Measurements from ENCODE around the gene F12. TPM values are rescaled to one million over a fixed set of nuclear protein-coding genes. Genes with fewer than 3 reads are reported as not detected.
A peak's percentile ranks its signal among the peaks of the same experiment; 100 is the strongest.

Gene F12
- polyA plus RNA-seq, 1 of the 3 experiments (the other 2 are of a cell fraction), result 4.3 TPM

- Histone ChIP-seq H3K36me3 (replicated peaks in 1 of 2; ENCODE audit: control insufficient read depth in 1 of 2, insufficient read depth in 2 of 2, low read length in 1 of 2) (no peaks in the 10 kb centered on the region), H2AFZ (ENCODE audit: low read depth) (no peak overlapping the region), H3K9me3 (no peaks in the 10 kb centered on the region), H3K27ac (ENCODE audit: low read depth in 2 of 2, low read length in 1 of 2) (no peak overlapping the region), H3K9ac (no peak overlapping the region), H3K4me2 (no peak overlapping the region; the same call in 1 of the 2 replicates), H3K4me1 (ENCODE audit: control insufficient read depth in 1 of 2, insufficient read depth in 2 of 2, low read depth in 1 of 2, low read length in 1 of 2) (peaks cover 0 to 23% of the 10 kb centered on the region in 2 experiments; a peak in 1 of 4 replicates), H4K20me1 (ENCODE audit: insufficient read depth) (no peaks in the 10 kb centered on the region), H3K9me2 (no peaks in the 10 kb centered on the region), H3F3A (replicated peaks; ENCODE audit: insufficient read depth) (peaks cover 7% of the 10 kb centered on the region), H3K79me2 (ENCODE audit: insufficient read depth) (no peaks in the 10 kb centered on the region), H3K4me3 (ENCODE audit: low read depth in 2 of 2, low read length in 1 of 2) (no peak overlapping the region), H3K27me3 (ENCODE audit: insufficient read depth) (no peaks in the 10 kb centered on the region)
- no peak for TF ChIP-seq TCF12 (IDR thresholded peaks at IDR 0.05)
- TF ChIP-seq MXI1 (IDR thresholded peaks at IDR 0.05; ENCODE audit: low read depth, low read length), result no peak
- TF ChIP-seq GATA2 (CRISPR knock-in tag; IDR thresholded peaks at IDR 0.05), result no peak
- TF ChIP-seq TAF1 (IDR thresholded peaks at IDR 0.05; ENCODE audit: borderline replicate concordance, low read depth, low read length), result no peak
- no peak for TF ChIP-seq JUND (IDR thresholded peaks at IDR 0.05)
- 86% methylated on average over 4 of the region's 12 CpGs for WGBS (ENCODE audit: low lambda C conversion rate)
- POLR2A ChIA-PET, result interaction anchor here (1.0 kb wide), 1 partner anchor 51 kb away, joined by 3 read pairs; no protein-coding TSS in a partner anchor
- DNase-seq, result no peak
- CTCF ChIA-PET, result interaction anchor here (0.6 to 5.9 kb wide), 7 partner anchors 9 to 262 kb away, joined by 3 to 58 read pairs (median 25); partner anchors contain the start of gene SLC34A1
Observed at GRCh38 chr5:177372034-177372896, 37.1 kb downstream of the F12 start.

GRCh38 chr5:177371120-177372033, 38.0 kb downstream of the F12 start:
- peak overlapping the region; percentile 52 for H3K9ac ChIP-seq
- H3K4me1 ChIP-seq (ENCODE audit: control insufficient read depth in 1 of 2, insufficient read depth in 2 of 2, low read depth in 1 of 2, low read length in 1 of 2), result peaks cover 5 to 29% of the 10 kb centered on the region in 2 experiments; a peak in 3 of 4 replicates
- no peaks in the 10 kb centered on the region for H3K36me3 ChIP-seq (replicated peaks in 1 of 2; ENCODE audit: control insufficient read depth in 1 of 2, insufficient read depth in 2 of 2, low read length in 1 of 2)
- peak overlapping the region; percentile 55 to 56 for H3K4me3 ChIP-seq (ENCODE audit: low read depth in 2 of 2, low read length in 1 of 2)
- ChIA-PET POLR2A (interaction anchor here (1.0 to 1.1 kb wide), 2 partner anchors 33 to 52 kb away, joined by 3 read pairs; no protein-coding TSS in a partner anchor), CTCF (interaction anchor here (0.7 to 5.9 kb wide), 12 partner anchors 10 to 130 kb away, joined by 3 to 58 read pairs (median 12); partner anchors contain the start of genes GRK6, LMAN2 and SLC34A1)
- no peak for DNase-seq
- peaks cover 12% of the 10 kb centered on the region for H3F3A ChIP-seq (replicated peaks; ENCODE audit: insufficient read depth)
- H4K20me1 ChIP-seq (ENCODE audit: insufficient read depth), result no peaks in the 10 kb centered on the region
- H3K27ac ChIP-seq (ENCODE audit: low read depth in 2 of 2, low read length in 1 of 2), result peak overlapping the region in 1 of 2 experiments; percentile 24; a peak in 1 of 4 replicates
- H3K9me3 ChIP-seq, result no peaks in the 10 kb centered on the region
- peak overlapping the region; percentile 78 for H3K4me2 ChIP-seq
- no peaks in the 10 kb centered on the region for H3K9me2 ChIP-seq
- H2AFZ ChIP-seq (ENCODE audit: low read depth), result no peak overlapping the region
- no peaks in the 10 kb centered on the region for H3K79me2 ChIP-seq (ENCODE audit: insufficient read depth)
- no peaks in the 10 kb centered on the region for H3K27me3 ChIP-seq (ENCODE audit: insufficient read depth)
- 62% methylated on average over 12 of the region's 26 CpGs for WGBS (ENCODE audit: low lambda C conversion rate)
- TF ChIP-seq USF1 (IDR thresholded peaks at IDR 0.05; ENCODE audit: borderline replicate concordance, low read depth), result no peak
- TF ChIP-seq FOXJ3 (CRISPR knock-in tag; IDR thresholded peaks at IDR 0.05), result no peak
- no peak for TF ChIP-seq YY1 (IDR thresholded peaks at IDR 0.05; ENCODE audit: low read depth)
- no peak for TF ChIP-seq POLR2AphosphoS5 (IDR thresholded peaks at IDR 0.05; ENCODE audit: low read depth, low read length)
- TF ChIP-seq REST (IDR thresholded peaks at IDR 0.05; ENCODE audit: low read depth, low read length), result no peak
- TF ChIP-seq GATA2 (CRISPR knock-in tag; IDR thresholded peaks at IDR 0.05), result no peak
- TF ChIP-seq FOXM1 (IDR thresholded peaks at IDR 0.05; ENCODE audit: low read depth), result no peak
- no peak for TF ChIP-seq SMC3 (IDR thresholded peaks at IDR 0.05; ENCODE audit: low read depth, low read length)
- no peak for TF ChIP-seq TAF1 (IDR thresholded peaks at IDR 0.05; ENCODE audit: borderline replicate concordance, low read depth, low read length)
- TF ChIP-seq USF2 (IDR thresholded peaks at IDR 0.05; ENCODE audit: borderline replicate concordance, low read depth, low read length), result no peak
- no peak for TF ChIP-seq NFIC (IDR thresholded peaks at IDR 0.05; ENCODE audit: borderline replicate concordance)
- no peak for TF ChIP-seq GABPA (IDR thresholded peaks at IDR 0.05; ENCODE audit: low read depth)
- no peak for TF ChIP-seq IRF3 (IDR thresholded peaks at IDR 0.05; ENCODE audit: low read depth, low read length)
- no peak for TF ChIP-seq TCF12 (IDR thresholded peaks at IDR 0.05)
- TF ChIP-seq MXI1 (IDR thresholded peaks at IDR 0.05; ENCODE audit: low read depth, low read length), result no peak
